Effector memory CD8-positive, alpha-beta T cell (primary cell): Measurements from ENCODE around the gene ITGAX.

Source experiments
- ATAC-seq: fragments of 150-1000 bp; cut with Tn5 transposase; replicated peaks from 2 replicates; pipeline ENCODE4 v1.10.0; 2021; ENCODE audit warnings: mild to moderate bottlenecking, moderate library complexity
- DNase-seq, 3 experiments: peaks; one replicate each; pipeline ENCODE4 v3.0.0; 2021
- H3K27ac Mint-ChIP-seq, 2 donors: one replicate each; pipeline ENCODE4 v1.8.0; 2022; ENCODE audit warnings: mild to moderate bottlenecking in 2 of 2, mixed read lengths in 2 of 2, moderate library complexity in 2 of 2
- H3K27me3 Mint-ChIP-seq, 2 donors: one replicate each; pipeline ENCODE4 v1.8.0; 2022; ENCODE audit warnings: mixed read lengths in 2 of 2
- H3K36me3 Mint-ChIP-seq: one replicate; pipeline ENCODE4 v1.8.0; 2022; ENCODE audit warnings: mild to moderate bottlenecking, moderate library complexity, mixed read lengths; ENCODE audit not compliant: insufficient read depth
- H3K4me1 Mint-ChIP-seq, 2 donors: one replicate each; pipeline ENCODE4 v1.8.0; 2022; ENCODE audit warnings: low read depth in 2 of 2, mixed read lengths in 2 of 2
- H3K4me3 Mint-ChIP-seq, 2 donors: one replicate each; pipeline ENCODE4 v1.8.0; 2022; ENCODE audit warnings: mild to moderate bottlenecking in 2 of 2, mixed read lengths in 2 of 2, moderate library complexity in 2 of 2
- H3K9me3 Mint-ChIP-seq, 2 donors: one replicate each; pipeline ENCODE4 v1.8.0; 2022; ENCODE audit warnings: mixed read lengths in 2 of 2

Gene ITGAX

GRCh38 chr16:31428638-31429247 is 73.8 kb downstream of the ITGAX start:
- peaks cover 6 to 10% of the 10 kb centered on the region in 2 donors for H3K4me1 Mint-ChIP-seq
- no peak for ATAC-seq

GRCh38 chr16:31429314-31429713 is 74.3 kb downstream of the ITGAX start:
- no peak for DNase-seq
- Mint-ChIP-seq H3K36me3 (peaks cover 5% of the 10 kb centered on the region), H3K27ac (no peak overlapping the region), H3K4me3 (no peak overlapping the region), H3K9me3 (no peaks in the 10 kb centered on the region), H3K4me1 (peaks cover 3 to 5% of the 10 kb centered on the region in 2 donors), H3K27me3 (no peaks in the 10 kb centered on the region)
- peak; percentile 40 for ATAC-seq

More at GRCh38 chr16:31428638-31429247, 73.8 kb downstream of the ITGAX start:
- H3K9me3 Mint-ChIP-seq = no peaks in the 10 kb centered on the region
- H3K4me3 Mint-ChIP-seq = peak overlapping the region in 1 of 2 donors; percentile 60
- no peaks in the 10 kb centered on the region for H3K27me3 Mint-ChIP-seq
- H3K36me3 Mint-ChIP-seq = peaks cover 5% of the 10 kb centered on the region
- no peak overlapping the region for H3K27ac Mint-ChIP-seq
- no peak for DNase-seq

- peaks cover 5% of the 10 kb centered on the region for H3K36me3 Mint-ChIP-seq
- peaks cover 2 to 5% of the 10 kb centered on the region in 2 donors for H3K4me1 Mint-ChIP-seq
- ATAC-seq (no peak), DNase-seq (no peak)
- no peak overlapping the region for H3K4me3 Mint-ChIP-seq
- no peaks in the 10 kb centered on the region for H3K9me3 Mint-ChIP-seq
- no peaks in the 10 kb centered on the region for H3K27me3 Mint-ChIP-seq
- H3K27ac Mint-ChIP-seq = no peak overlapping the region
Observed at GRCh38 chr16:31429796-31430195, 74.8 kb downstream of the ITGAX start.

- H3K4me3 Mint-ChIP-seq = no peak overlapping the region
- no peaks in the 10 kb centered on the region for H3K9me3 Mint-ChIP-seq
- no peak for DNase-seq
- no peak overlapping the region for H3K27ac Mint-ChIP-seq
- H3K4me1 Mint-ChIP-seq = peaks cover 0 to 5% of the 10 kb centered on the region in 2 donors
- H3K36me3 Mint-ChIP-seq = peaks cover 5% of the 10 kb centered on the region
- no peak for ATAC-seq
- H3K27me3 Mint-ChIP-seq = no peaks in the 10 kb centered on the region
Observed at GRCh38 chr16:31430380-31431052, 75.5 kb downstream of the ITGAX start.
